LNCAP (cell line): ENCODE results near the gene ATP6AP1.

Source experiments
- TF ChIP-seq, protein P1 (sequence below): fragments of 450-650 bp; IDR thresholded peaks from 2 replicates; pipeline ENCODE4 v1.5.1; 2017; ENCODE audit warnings: mild to moderate bottlenecking

The ATP6AP1 gene, protein sequence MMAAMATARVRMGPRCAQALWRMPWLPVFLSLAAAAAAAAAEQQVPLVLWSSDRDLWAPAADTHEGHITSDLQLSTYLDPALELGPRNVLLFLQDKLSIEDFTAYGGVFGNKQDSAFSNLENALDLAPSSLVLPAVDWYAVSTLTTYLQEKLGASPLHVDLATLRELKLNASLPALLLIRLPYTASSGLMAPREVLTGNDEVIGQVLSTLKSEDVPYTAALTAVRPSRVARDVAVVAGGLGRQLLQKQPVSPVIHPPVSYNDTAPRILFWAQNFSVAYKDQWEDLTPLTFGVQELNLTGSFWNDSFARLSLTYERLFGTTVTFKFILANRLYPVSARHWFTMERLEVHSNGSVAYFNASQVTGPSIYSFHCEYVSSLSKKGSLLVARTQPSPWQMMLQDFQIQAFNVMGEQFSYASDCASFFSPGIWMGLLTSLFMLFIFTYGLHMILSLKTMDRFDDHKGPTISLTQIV

GRCh38 chrX:154428176-154429171 is at the start of gene ATP6AP1:
Gene ATP6AP1, plus strand, starts transcription at chrX:154428677. Its CDS starts 16 bp downstream, at chrX:154428693.
- TF ChIP-seq, protein P1, sequence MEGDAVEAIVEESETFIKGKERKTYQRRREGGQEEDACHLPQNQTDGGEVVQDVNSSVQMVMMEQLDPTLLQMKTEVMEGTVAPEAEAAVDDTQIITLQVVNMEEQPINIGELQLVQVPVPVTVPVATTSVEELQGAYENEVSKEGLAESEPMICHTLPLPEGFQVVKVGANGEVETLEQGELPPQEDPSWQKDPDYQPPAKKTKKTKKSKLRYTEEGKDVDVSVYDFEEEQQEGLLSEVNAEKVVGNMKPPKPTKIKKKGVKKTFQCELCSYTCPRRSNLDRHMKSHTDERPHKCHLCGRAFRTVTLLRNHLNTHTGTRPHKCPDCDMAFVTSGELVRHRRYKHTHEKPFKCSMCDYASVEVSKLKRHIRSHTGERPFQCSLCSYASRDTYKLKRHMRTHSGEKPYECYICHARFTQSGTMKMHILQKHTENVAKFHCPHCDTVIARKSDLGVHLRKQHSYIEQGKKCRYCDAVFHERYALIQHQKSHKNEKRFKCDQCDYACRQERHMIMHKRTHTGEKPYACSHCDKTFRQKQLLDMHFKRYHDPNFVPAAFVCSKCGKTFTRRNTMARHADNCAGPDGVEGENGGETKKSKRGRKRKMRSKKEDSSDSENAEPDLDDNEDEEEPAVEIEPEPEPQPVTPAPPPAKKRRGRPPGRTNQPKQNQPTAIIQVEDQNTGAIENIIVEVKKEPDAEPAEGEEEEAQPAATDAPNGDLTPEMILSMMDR, result no peak

DNA sequence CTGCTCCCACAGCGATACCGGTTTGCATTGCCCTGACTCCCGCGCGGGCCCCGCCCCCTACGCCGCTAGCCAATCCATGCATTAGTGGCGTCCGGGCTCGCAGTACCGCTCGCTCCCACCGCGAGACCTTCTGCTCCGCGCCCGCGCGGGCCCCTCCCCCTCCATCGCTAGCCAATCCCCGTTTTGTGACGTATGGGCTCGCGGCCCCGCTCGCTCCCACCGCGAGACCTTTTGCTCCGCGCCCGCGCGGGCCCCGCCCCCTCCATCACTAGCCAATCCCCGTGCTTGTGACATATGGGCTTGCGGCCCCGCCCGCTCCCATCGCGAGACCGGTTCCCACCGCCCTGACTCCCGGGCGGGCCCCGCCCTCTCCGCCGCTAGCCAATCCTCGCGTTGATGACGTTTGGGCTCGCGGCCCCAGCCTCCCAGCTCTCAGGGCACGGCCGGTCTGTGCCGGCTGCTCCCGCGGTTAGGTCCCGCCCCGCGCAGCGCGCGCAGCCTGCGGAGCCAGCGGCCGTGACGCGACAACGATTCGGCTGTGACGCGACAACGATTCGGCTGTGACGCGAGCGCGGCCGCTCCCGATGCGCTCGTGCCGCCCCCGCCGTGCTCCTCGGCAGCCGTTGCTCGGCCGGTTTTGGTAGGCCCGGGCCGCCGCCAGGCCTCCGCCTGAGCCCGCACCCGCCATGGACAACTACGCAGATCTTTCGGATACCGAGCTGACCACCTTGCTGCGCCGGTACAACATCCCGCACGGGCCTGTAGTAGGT is 49.5 kb upstream of the ATP6AP1 start, which contains the start of gene EMD:
EMD (plus strand) TSS at position 497 of the 770 bp plus-strand sequence; CDS start at position 687, 190 bp downstream.
- TF ChIP-seq, protein P1, result no peak

DNA sequence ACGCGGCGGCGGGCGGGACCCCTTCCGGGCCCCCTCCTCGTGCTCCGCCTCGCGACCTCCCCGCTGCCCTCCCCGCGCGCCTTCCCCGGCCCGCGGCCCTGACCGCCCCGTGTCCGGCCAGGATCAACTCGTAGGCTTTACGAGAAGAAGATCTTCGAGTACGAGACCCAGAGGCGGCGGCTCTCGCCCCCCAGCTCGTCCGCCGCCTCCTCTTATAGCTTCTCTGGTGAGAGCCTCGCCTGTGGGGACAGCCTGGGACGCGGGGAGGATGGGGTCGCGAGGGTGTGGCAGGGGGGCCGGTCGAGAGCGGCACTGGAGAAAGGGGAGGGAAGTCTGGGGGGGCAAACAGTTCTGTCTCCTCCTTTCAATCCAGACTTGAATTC is 48.9 kb upstream of the ATP6AP1 start:
- TF ChIP-seq, protein P1, result no peak

GRCh38 chrX:154380153-154380552 is 48.3 kb upstream of the ATP6AP1 start:
- TF ChIP-seq, protein P1, result no peak

DNA sequence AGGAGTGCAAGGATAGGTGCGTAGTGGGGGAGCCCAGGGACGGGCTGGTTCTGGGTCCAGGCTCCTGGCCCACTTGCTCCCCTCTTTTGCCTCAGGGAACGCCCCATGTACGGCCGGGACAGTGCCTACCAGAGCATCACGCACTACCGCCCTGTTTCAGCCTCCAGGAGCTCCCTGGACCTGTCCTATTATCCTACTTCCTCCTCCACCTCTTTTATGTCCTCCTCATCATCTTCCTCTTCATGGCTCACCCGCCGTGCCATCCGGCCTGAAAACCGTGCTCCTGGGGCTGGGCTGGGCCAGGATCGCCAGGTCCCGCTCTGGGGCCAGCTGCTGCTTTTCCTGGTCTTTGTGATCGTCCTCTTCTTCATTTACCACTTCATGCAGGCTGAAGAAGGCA is 47.7 kb upstream of the ATP6AP1 start:
- TF ChIP-seq, protein P1, result no peak

DNA sequence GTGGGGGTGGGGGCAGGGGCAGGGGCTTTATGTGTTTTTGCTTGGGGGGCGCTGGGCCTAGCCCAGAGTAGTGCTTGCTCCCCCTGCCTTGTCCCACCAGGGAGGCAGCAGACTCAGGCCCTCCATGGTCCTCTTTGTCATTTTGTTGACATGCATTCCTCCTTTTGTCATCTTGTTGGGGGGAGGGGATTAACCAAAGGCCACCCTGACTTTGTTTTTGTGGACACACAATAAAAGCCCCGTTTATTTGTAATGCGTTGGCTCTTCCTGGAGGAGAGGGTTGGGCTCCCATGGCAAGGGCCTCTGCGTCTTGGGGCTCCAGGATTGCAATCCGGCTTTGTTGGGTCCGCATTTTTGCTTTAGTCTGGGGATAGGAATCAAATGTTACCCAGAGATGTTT is 47.2 kb upstream of the ATP6AP1 start:
- TF ChIP-seq, protein P1, result no peak
